K562 (cell line): ENCODE data around the gene FABP2. TPM values are rescaled to one million over a fixed set of nuclear protein-coding genes. Genes with fewer than 3 reads are reported as not detected.

Experiments
- KAT8 ChIP-seq: fragments of 450-650 bp; IDR thresholded peaks from 2 replicates; pipeline ENCODE4 v1.6.1; 2016; ENCODE audit warnings: low read depth, mild to moderate bottlenecking
- MBD2 ChIP-seq: sonication (generic); IDR thresholded peaks from 2 replicates; pipeline ENCODE4 v1.6.1; 2016; ENCODE audit warnings: low read depth, borderline replicate concordance
- SMAD2 ChIP-seq: fragments of 150-350 bp; IDR thresholded peaks from 2 replicates; pipeline ENCODE4 v1.6.1; 2014; ENCODE audit warnings: low read depth, mild to moderate bottlenecking, low read length
- SRSF3 ChIP-seq: fragments of 200-400 bp; formaldehyde crosslinking; IDR thresholded peaks from 2 replicates; pipeline ENCODE4 v1.6.1; 2016; ENCODE audit warnings: mild to moderate bottlenecking, low read length, moderate library complexity; ENCODE audit not compliant: insufficient read depth
- ZNF24 ChIP-seq: fragments of 450-650 bp; IDR thresholded peaks from 2 replicates; pipeline ENCODE4 v1.6.1; 2016
- polyA plus RNA-seq, 8 experiments: library from polyadenylated mRNA; depleted of rRNA in 4 of 8; stranded (reverse) in 5 of 8; unstranded in 3 of 8; fragments of >200 nt; fragmentation: Nextera tagmentation in 2 of 8; fragmentation: Illumina TruSeq in 1 of 8; extraction: Ambion mirVana in 2 of 8; extraction: Trizol in 1 of 8; gene quantifications; 2 replicates each; pipeline versions ENCODE4 v1.2.1 to v1.2.3, GENCODE V29; 2011 to 2014; ENCODE audit warnings: inconsistent platforms in 1 of 8, missing spikeins in 1 of 8
- total RNA-seq, 7 experiments: library from RNA; depleted of rRNA in 6 of 7; stranded (reverse); fragments of >200 nt in 6 of 7; fragmentation: Illumina TruSeq in 2 of 7; extraction: Trizol in 2 of 7; gene quantifications; 2 replicates each; pipeline versions ENCODE4 v1.2.1 to v1.2.3, GENCODE V29; 2011 to 2021; ENCODE audit warnings: low replicate concordance in 1 of 7
- TF ChIP-seq, protein P1 (sequence below), 2 experiments: fragments of 450-650 bp; formaldehyde crosslinking in 1 of 2; IDR thresholded peaks; 2 replicates each; pipeline versions ENCODE4 v1.4.0 to v1.6.1; 2014 to 2020; ENCODE audit warnings: mild to moderate bottlenecking in 2 of 2, borderline replicate concordance in 1 of 2, low read depth in 1 of 2

Gene FABP2
- total and polyA plus RNA-seq, 9 of the 15 experiments (the other 6 are each of a cell fraction or from before 2014, with no cell fraction given), result not detected

DNA sequence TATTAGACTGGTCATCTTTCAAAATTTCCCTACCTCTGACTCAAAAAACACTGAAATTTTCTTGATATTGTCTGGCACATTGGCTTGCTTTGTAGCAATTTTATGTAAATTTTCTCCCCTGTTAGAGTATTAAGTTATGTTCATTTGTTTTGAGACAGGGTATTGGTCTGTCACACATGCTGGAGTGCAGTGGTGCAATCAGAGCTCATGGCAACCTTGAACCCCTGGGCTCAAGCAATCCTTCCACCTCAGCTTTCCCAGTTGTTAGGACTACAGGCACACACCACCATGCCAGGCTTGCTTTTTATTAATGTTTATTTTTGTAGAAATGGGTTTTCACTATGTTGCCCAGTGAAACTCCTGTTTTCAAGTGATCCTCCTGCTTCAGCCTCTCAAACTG lies 17.5 kb downstream of the FABP2 start (continued):
- TF ChIP-seq, protein P1, sequence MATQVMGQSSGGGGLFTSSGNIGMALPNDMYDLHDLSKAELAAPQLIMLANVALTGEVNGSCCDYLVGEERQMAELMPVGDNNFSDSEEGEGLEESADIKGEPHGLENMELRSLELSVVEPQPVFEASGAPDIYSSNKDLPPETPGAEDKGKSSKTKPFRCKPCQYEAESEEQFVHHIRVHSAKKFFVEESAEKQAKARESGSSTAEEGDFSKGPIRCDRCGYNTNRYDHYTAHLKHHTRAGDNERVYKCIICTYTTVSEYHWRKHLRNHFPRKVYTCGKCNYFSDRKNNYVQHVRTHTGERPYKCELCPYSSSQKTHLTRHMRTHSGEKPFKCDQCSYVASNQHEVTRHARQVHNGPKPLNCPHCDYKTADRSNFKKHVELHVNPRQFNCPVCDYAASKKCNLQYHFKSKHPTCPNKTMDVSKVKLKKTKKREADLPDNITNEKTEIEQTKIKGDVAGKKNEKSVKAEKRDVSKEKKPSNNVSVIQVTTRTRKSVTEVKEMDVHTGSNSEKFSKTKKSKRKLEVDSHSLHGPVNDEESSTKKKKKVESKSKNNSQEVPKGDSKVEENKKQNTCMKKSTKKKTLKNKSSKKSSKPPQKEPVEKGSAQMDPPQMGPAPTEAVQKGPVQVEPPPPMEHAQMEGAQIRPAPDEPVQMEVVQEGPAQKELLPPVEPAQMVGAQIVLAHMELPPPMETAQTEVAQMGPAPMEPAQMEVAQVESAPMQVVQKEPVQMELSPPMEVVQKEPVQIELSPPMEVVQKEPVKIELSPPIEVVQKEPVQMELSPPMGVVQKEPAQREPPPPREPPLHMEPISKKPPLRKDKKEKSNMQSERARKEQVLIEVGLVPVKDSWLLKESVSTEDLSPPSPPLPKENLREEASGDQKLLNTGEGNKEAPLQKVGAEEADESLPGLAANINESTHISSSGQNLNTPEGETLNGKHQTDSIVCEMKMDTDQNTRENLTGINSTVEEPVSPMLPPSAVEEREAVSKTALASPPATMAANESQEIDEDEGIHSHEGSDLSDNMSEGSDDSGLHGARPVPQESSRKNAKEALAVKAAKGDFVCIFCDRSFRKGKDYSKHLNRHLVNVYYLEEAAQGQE (IDR thresholded peaks at IDR 0.05; ENCODE audit: borderline replicate concordance), result no peak
- TF ChIP-seq, protein P1 (CRISPR knock-in tag; IDR thresholded peaks at IDR 0.05; ENCODE audit: low read depth), result no peak
- TF ChIP-seq MBD2 (no peak), KAT8 (no peak), SRSF3 (no peak), SMAD2 (no peak), ZNF24 (no peak)
- TF ChIP-seq, all 486 proteins: peak for 0
